ENCODE results near the gene HMCN1. TPM values are rescaled to one million over a fixed set of nuclear protein-coding genes. Genes with fewer than 3 reads are reported as not detected.

The HMCN1 gene
- total RNA-seq, 2 donors from 2014 or later = 6.5 to 7.4 TPM

DNA sequence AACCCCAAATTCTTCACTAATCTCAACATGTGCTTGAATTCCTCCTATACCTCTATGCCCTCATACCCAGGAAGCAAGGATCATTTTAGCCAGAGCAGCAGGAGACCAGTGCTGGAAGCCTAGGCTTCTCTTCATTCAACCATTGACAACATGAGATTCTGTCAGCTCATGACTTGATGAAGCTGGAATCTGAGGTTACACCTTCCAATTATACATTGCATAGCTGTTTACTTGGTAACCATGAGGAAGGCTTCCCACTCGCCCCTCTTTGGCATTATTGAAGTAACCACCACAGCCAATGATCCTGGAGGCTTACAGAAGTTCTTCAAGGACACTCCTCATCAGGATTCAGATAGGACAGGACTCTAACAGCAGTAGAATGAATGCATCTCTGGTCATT is 480.6 kb downstream of the HMCN1 start:
- Mint-ChIP-seq H3K4me1 (peaks cover 1% of the 10 kb centered on the region), H3K27me3 (ENCODE audit: insufficient read depth) (no peaks in the 10 kb centered on the region), H3K27ac (no peak overlapping the region), H3K9me3 (no peaks in the 10 kb centered on the region), H3K4me3 (no peak overlapping the region), H3K36me3 (ENCODE audit: low read depth) (no peaks in the 10 kb centered on the region)
- Histone ChIP-seq H3K4me1 (ENCODE audit: control insufficient read depth, insufficient read depth, low read length) (no peaks in the 10 kb centered on the region), H3K27me3 (ENCODE audit: control insufficient read depth, insufficient read depth, low read length, poor library complexity, severe bottlenecking) (no peaks in the 10 kb centered on the region), H3K27ac (ENCODE audit: low read depth, low read length) (no peak overlapping the region), H3K9me3 (ENCODE audit: control insufficient read depth, low read length) (no peaks in the 10 kb centered on the region), H3K9ac (ENCODE audit: extremely low read depth, low read length, poor library complexity, severe bottlenecking) (no peak overlapping the region), H3K4me3 (ENCODE audit: low read length) (no peak overlapping the region), H3K36me3 (ENCODE audit: control insufficient read depth, insufficient read depth, low read length) (no peaks in the 10 kb centered on the region)
- TF ChIP-seq, protein P1, sequence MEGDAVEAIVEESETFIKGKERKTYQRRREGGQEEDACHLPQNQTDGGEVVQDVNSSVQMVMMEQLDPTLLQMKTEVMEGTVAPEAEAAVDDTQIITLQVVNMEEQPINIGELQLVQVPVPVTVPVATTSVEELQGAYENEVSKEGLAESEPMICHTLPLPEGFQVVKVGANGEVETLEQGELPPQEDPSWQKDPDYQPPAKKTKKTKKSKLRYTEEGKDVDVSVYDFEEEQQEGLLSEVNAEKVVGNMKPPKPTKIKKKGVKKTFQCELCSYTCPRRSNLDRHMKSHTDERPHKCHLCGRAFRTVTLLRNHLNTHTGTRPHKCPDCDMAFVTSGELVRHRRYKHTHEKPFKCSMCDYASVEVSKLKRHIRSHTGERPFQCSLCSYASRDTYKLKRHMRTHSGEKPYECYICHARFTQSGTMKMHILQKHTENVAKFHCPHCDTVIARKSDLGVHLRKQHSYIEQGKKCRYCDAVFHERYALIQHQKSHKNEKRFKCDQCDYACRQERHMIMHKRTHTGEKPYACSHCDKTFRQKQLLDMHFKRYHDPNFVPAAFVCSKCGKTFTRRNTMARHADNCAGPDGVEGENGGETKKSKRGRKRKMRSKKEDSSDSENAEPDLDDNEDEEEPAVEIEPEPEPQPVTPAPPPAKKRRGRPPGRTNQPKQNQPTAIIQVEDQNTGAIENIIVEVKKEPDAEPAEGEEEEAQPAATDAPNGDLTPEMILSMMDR (conservative IDR thresholded peaks at IDR 0.05) = no peak
- 88% methylated on average over 1 of the region's 1 CpG; no CpG with 5 or more reads in 1 of the 2 experiments for WGBS, 2 experiments (ENCODE audit: insufficient coverage in 1 of 2, insufficient read length in 1 of 2)
- DNase-seq = no peak

DNA sequence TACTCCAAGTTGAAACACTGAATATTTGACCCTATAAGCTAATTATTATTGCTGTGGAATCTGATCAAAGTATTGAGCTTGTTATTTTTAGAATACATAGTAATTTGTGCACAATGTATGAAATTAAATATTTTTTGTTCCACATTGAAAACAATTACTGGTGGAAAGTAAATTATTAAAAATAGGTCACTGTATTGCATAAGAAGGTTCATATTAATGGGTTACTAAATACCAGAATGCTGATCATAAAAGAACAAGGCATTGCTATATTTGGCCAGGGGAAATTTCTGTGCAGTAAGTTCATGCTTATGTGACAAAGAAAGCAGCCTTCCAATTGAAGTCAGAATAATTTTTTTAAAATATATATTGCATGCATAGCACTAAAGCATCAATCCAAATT is 481.4 kb downstream of the HMCN1 start:
- H3K36me3 Mint-ChIP-seq (ENCODE audit: low read depth) = no peaks in the 10 kb centered on the region
- no peak overlapping the region for H3K4me3 Mint-ChIP-seq
- no peak for DNase-seq

DNA sequence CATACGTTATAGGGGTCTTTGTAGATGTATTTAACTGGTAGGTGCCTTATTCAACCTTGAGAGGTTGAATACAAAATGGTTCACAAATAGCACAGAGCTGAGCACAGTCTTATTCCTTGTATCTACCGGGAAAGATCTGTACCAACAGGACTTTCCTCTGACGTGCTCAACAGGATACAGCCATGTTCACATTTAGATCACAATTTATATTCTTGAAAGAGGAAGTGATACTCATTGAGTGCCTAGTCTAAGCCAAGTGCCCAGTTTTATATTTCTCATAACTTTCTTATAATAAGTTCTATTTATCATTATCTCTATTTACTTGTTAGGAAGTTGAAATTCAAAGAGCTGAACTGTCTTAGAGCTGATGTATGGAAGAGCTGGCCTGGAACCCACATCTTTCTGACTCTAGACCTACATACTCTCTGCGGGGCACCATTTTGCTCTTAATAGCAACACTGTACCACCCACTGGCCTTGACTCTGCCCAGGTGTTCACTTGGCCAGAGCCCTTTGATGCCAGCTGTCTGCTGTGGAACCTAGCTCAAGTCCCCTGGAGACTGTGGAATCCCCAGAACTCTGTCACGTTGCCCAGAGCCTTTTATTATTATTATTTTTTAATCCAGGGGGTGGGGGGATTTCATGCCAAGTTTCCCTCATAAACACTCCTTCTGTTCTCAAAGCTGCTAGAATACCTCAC is 484.6 kb downstream of the HMCN1 start:
- H3K4me3 Mint-ChIP-seq = no peak overlapping the region
- Histone ChIP-seq H3K4me1 (ENCODE audit: control insufficient read depth, insufficient read depth, low read length) (no peaks in the 10 kb centered on the region), H3K27me3 (ENCODE audit: control insufficient read depth, insufficient read depth, low read length, poor library complexity, severe bottlenecking) (no peaks in the 10 kb centered on the region), H3K36me3 (ENCODE audit: control insufficient read depth, insufficient read depth, low read length) (no peaks in the 10 kb centered on the region), H3K9ac (ENCODE audit: extremely low read depth, low read length, poor library complexity, severe bottlenecking) (no peak overlapping the region), H3K27ac (ENCODE audit: low read depth, low read length) (no peak overlapping the region), H3K4me3 (ENCODE audit: low read length) (no peak overlapping the region), H3K9me3 (ENCODE audit: control insufficient read depth, low read length) (no peaks in the 10 kb centered on the region)
- 82 to 88% methylated on average over 3 to 5 of the region's 5 CpGs for WGBS, 2 experiments (ENCODE audit: insufficient coverage in 1 of 2, insufficient read length in 1 of 2)
- no peak overlapping the region for H3K27ac Mint-ChIP-seq
- TF ChIP-seq, protein P1 (conservative IDR thresholded peaks at IDR 0.05) = no peak
- DNase-seq = no peak
- H3K27me3 Mint-ChIP-seq (ENCODE audit: insufficient read depth) = no peaks in the 10 kb centered on the region
- H3K4me1 Mint-ChIP-seq = peaks cover 6% of the 10 kb centered on the region
- peaks cover 2% of the 10 kb centered on the region for H3K9me3 Mint-ChIP-seq
- H3K36me3 Mint-ChIP-seq (ENCODE audit: low read depth) = no peaks in the 10 kb centered on the region

More for the DNA sequence above, 481.4 kb downstream of the HMCN1 start:
- Mint-ChIP-seq H3K27ac (no peak overlapping the region), H3K27me3 (ENCODE audit: insufficient read depth) (no peaks in the 10 kb centered on the region), H3K4me1 (peaks cover 6% of the 10 kb centered on the region), H3K9me3 (no peaks in the 10 kb centered on the region)
- no peaks in the 10 kb centered on the region for H3K36me3 ChIP-seq (ENCODE audit: control insufficient read depth, insufficient read depth, low read length)
- H3K9me3 ChIP-seq (ENCODE audit: control insufficient read depth, low read length) = no peaks in the 10 kb centered on the region
- H3K27ac ChIP-seq (ENCODE audit: low read depth, low read length) = no peak overlapping the region
- no peaks in the 10 kb centered on the region for H3K4me1 ChIP-seq (ENCODE audit: control insufficient read depth, insufficient read depth, low read length)
- H3K4me3 ChIP-seq (ENCODE audit: low read length) = no peak overlapping the region
- TF ChIP-seq, protein P1 (conservative IDR thresholded peaks at IDR 0.05) = no peak
- H3K9ac ChIP-seq (ENCODE audit: extremely low read depth, low read length, poor library complexity, severe bottlenecking) = no peak overlapping the region
- H3K27me3 ChIP-seq (ENCODE audit: control insufficient read depth, insufficient read depth, low read length, poor library complexity, severe bottlenecking) = no peaks in the 10 kb centered on the region

Data from endodermal cell (in vitro differentiated cells).